ENCODE data around the gene TRABD2A.

Gene TRABD2A

DNA sequence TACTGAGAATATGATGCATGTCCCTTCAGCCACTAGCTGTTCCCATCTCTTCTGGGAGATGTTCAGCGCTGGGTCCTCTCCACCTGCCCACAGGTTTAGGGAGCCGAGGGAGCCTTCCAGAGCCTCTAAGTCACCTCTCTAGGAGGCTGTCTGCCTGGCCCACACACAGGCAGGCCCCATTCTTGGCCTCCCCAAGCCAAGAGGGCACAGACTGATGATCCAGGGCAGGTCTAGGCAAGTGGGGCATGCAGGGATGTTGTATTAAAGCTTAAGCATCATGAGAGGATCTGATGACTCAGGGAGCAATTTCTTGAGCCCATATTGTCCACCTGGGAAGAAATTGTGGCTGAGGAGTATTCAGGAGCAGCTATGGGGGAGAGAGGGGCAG is 44.4 kb upstream of the TRABD2A start:
- H4K8ac ChIP-seq (ENCODE audit: low read length): no peak overlapping the region
- no peak overlapping the region for H2BK120ac ChIP-seq (ENCODE audit: low read depth, low read length)
- no peak for DNase-seq
- H3K4me1 ChIP-seq (ENCODE audit: control insufficient read depth, insufficient read depth, low read depth, low read length): peaks cover 11% of the 10 kb centered on the region
- no peak overlapping the region for H2AK5ac ChIP-seq (ENCODE audit: low read length, severe bottlenecking)
- H2BK5ac ChIP-seq (ENCODE audit: low read depth, low read length, poor library complexity, severe bottlenecking): no peak overlapping the region
- H3K27me3 ChIP-seq (ENCODE audit: control insufficient read depth in 1 of 2, insufficient read depth in 1 of 2, low read length in 2 of 2): no peaks in the 10 kb centered on the region
- H3K4me2 ChIP-seq (ENCODE audit: low read length, poor library complexity, severe bottlenecking): no peak overlapping the region
- no peak overlapping the region for H4K91ac ChIP-seq (ENCODE audit: low read length)
- H3K36me3 ChIP-seq (ENCODE audit: control insufficient read depth in 1 of 2, insufficient read depth in 2 of 2, low read depth in 1 of 2, low read length in 2 of 2): no peaks in the 10 kb centered on the region
- no peaks in the 10 kb centered on the region for H3K79me1 ChIP-seq (replicated peaks; ENCODE audit: low read length, poor library complexity, severe bottlenecking)
- H2BK15ac ChIP-seq (ENCODE audit: low read depth, poor library complexity, severe bottlenecking): no peak overlapping the region
- H3K4me3 ChIP-seq (ENCODE audit: insufficient read depth in 1 of 2, low read depth in 1 of 2, low read length in 2 of 2): peak overlapping the region in 1 of 2 experiments; percentile 84
- WGBS: 95% methylated on average over 2 of the region's 2 CpGs
- H3K27ac ChIP-seq (ENCODE audit: low read length, poor library complexity, severe bottlenecking): no peak overlapping the region
- peak overlapping the region in 1 of 2 experiments; percentile 8 for H3K14ac ChIP-seq (ENCODE audit: low read length in 2 of 2)
- peak overlapping the region; percentile 18 for H2AFZ ChIP-seq (ENCODE audit: low read depth, low read length)
- no peaks in the 10 kb centered on the region for H3K9me3 ChIP-seq (ENCODE audit: control insufficient read depth, low read length)
- H2BK12ac ChIP-seq (ENCODE audit: low read length in 2 of 2): peak overlapping the region in 1 of 2 experiments; percentile 96
- H3K4ac ChIP-seq (ENCODE audit: low read depth in 1 of 2, low read length in 2 of 2): peak overlapping the region in 1 of 2 experiments; percentile 67
- no peak overlapping the region for H3K23ac ChIP-seq (ENCODE audit: low read length in 2 of 2)
- peak overlapping the region in 1 of 2 experiments; percentile 66 for H3K18ac ChIP-seq (ENCODE audit: low read depth in 1 of 2, low read length in 2 of 2)
- no peak overlapping the region for H3K9ac ChIP-seq (ENCODE audit: low read length)

DNA sequence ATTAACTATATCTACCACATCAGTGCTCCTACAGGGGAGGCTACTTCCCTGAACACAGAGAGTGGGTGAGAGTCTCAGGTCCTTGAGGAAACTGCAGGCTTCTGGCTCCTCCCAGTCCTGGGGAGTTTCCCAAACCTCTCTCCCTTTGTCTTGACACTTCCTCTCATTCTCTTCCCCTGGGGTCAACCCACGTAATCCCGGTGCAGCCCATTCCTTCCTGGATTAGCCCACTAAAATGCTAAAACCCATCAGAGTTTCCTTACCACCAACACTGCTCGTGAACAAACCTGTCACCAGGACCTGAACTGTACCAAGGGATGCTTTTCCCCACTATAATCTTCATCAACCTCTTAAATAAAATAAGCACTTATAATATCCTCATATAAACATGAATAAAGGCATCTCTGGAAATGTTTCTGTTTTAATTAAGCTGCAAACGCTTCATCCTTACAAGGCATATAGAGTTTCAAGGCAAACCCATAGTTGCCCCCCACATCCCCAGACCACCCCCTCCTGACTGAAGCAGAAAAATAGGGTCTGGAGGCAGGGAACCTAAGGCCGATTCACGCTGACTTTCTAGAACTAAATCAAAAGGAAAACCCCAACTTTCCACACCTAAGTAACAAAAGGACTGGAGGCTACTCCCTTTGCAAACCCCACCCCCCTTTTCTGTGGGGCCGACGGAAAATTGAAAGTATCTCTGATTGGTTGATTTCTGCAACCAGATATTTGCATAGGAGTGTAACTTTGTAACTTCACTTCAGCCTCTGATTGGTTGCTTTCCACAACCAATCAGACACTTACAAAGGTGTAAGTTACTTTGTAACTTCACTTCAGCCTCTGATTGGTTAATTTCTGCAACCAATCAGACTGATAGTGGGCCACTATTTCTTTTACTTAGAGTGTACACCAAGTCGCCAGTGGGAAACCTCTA is 43.6 kb upstream of the TRABD2A start:
- H3K27me3 ChIP-seq (ENCODE audit: control insufficient read depth in 1 of 2, insufficient read depth in 1 of 2, low read length in 2 of 2): no peaks in the 10 kb centered on the region
- no peak overlapping the region for H4K91ac ChIP-seq (ENCODE audit: low read length)
- no peak overlapping the region for H2BK5ac ChIP-seq (ENCODE audit: low read depth, low read length, poor library complexity, severe bottlenecking)
- DNase-seq: no peak
- no peak overlapping the region for H2BK12ac ChIP-seq (ENCODE audit: low read length in 2 of 2)
- H3K18ac ChIP-seq (ENCODE audit: low read depth in 1 of 2, low read length in 2 of 2): no peak overlapping the region
- no peak overlapping the region for H3K14ac ChIP-seq (ENCODE audit: low read length in 2 of 2)
- H3K9ac ChIP-seq (ENCODE audit: low read length): peak overlapping the region; percentile 58
- H3K23ac ChIP-seq (ENCODE audit: low read length in 2 of 2): no peak overlapping the region
- peaks cover 12% of the 10 kb centered on the region for H3K4me1 ChIP-seq (ENCODE audit: control insufficient read depth, insufficient read depth, low read depth, low read length)
- 78% methylated on average over 8 of the region's 9 CpGs for WGBS
- H2AK5ac ChIP-seq (ENCODE audit: low read length, severe bottlenecking): peak overlapping the region; percentile 7
- no peak overlapping the region for H2BK120ac ChIP-seq (ENCODE audit: low read depth, low read length)
- H3K79me1 ChIP-seq (replicated peaks; ENCODE audit: low read length, poor library complexity, severe bottlenecking): no peaks in the 10 kb centered on the region
- H2BK15ac ChIP-seq (ENCODE audit: low read depth, poor library complexity, severe bottlenecking): no peak overlapping the region
- H2AFZ ChIP-seq (ENCODE audit: low read depth, low read length): no peak overlapping the region
- H4K8ac ChIP-seq (ENCODE audit: low read length): no peak overlapping the region
- H3K36me3 ChIP-seq (ENCODE audit: control insufficient read depth in 1 of 2, insufficient read depth in 2 of 2, low read depth in 1 of 2, low read length in 2 of 2): no peaks in the 10 kb centered on the region
- no peak overlapping the region for H3K4me2 ChIP-seq (ENCODE audit: low read length, poor library complexity, severe bottlenecking)
- H3K4me3 ChIP-seq (ENCODE audit: insufficient read depth in 1 of 2, low read depth in 1 of 2, low read length in 2 of 2): peak overlapping the region in 1 of 2 experiments; percentile 65
- H3K27ac ChIP-seq (ENCODE audit: low read length, poor library complexity, severe bottlenecking): no peak overlapping the region
- H3K9me3 ChIP-seq (ENCODE audit: control insufficient read depth, low read length): no peaks in the 10 kb centered on the region
- no peak overlapping the region for H3K4ac ChIP-seq (ENCODE audit: low read depth in 1 of 2, low read length in 2 of 2)

DNA sequence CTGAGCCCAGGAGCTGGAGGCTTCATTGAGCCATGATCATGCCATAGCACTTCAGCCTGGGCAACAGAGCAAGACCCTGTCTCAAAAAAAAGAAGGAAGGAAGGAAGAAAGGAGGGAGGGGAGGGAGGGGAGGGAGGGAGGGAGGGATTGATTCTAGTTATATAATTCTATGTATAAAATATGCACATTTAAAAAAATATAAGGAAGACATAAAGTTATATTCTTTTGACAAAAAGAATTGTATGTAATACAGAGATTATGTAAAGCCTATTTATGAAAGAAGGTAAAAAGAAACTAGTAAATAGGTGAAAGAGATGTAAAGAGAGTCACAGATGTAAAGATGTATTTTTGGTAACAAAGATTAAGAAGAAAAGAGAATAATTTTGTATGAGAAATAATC is 42.1 kb upstream of the TRABD2A start:
- no peak overlapping the region for H3K23ac ChIP-seq (ENCODE audit: low read length in 2 of 2)
- no peak overlapping the region for H3K27ac ChIP-seq (ENCODE audit: low read length, poor library complexity, severe bottlenecking)
- no peak overlapping the region for H2AFZ ChIP-seq (ENCODE audit: low read depth, low read length)
- no peak overlapping the region for H4K8ac ChIP-seq (ENCODE audit: low read length)
- H3K79me1 ChIP-seq (replicated peaks; ENCODE audit: low read length, poor library complexity, severe bottlenecking): no peaks in the 10 kb centered on the region
- no peaks in the 10 kb centered on the region for H3K9me3 ChIP-seq (ENCODE audit: control insufficient read depth, low read length)
- no peaks in the 10 kb centered on the region for H3K27me3 ChIP-seq (ENCODE audit: control insufficient read depth in 1 of 2, insufficient read depth in 1 of 2, low read length in 2 of 2)
- peaks cover 14% of the 10 kb centered on the region for H3K4me1 ChIP-seq (ENCODE audit: control insufficient read depth, insufficient read depth, low read depth, low read length)
- H3K18ac ChIP-seq (ENCODE audit: low read depth in 1 of 2, low read length in 2 of 2): no peak overlapping the region
- H3K4me2 ChIP-seq (ENCODE audit: low read length, poor library complexity, severe bottlenecking): no peak overlapping the region
- H4K91ac ChIP-seq (ENCODE audit: low read length): no peak overlapping the region
- no peak overlapping the region for H2BK12ac ChIP-seq (ENCODE audit: low read length in 2 of 2)
- H3K4me3 ChIP-seq (ENCODE audit: insufficient read depth in 1 of 2, low read depth in 1 of 2, low read length in 2 of 2): no peak overlapping the region
- no peak for DNase-seq
- H3K9ac ChIP-seq (ENCODE audit: low read length): no peak overlapping the region
- no peak overlapping the region for H3K4ac ChIP-seq (ENCODE audit: low read depth in 1 of 2, low read length in 2 of 2)
- no peak overlapping the region for H2BK120ac ChIP-seq (ENCODE audit: low read depth, low read length)
- no peak overlapping the region for H2AK5ac ChIP-seq (ENCODE audit: low read length, severe bottlenecking)
- no peaks in the 10 kb centered on the region for H3K36me3 ChIP-seq (ENCODE audit: control insufficient read depth in 1 of 2, insufficient read depth in 2 of 2, low read depth in 1 of 2, low read length in 2 of 2)
- H2BK15ac ChIP-seq (ENCODE audit: low read depth, poor library complexity, severe bottlenecking): no peak overlapping the region
- H2BK5ac ChIP-seq (ENCODE audit: low read depth, low read length, poor library complexity, severe bottlenecking): no peak overlapping the region
- H3K14ac ChIP-seq (ENCODE audit: low read length in 2 of 2): no peak overlapping the region

DNA sequence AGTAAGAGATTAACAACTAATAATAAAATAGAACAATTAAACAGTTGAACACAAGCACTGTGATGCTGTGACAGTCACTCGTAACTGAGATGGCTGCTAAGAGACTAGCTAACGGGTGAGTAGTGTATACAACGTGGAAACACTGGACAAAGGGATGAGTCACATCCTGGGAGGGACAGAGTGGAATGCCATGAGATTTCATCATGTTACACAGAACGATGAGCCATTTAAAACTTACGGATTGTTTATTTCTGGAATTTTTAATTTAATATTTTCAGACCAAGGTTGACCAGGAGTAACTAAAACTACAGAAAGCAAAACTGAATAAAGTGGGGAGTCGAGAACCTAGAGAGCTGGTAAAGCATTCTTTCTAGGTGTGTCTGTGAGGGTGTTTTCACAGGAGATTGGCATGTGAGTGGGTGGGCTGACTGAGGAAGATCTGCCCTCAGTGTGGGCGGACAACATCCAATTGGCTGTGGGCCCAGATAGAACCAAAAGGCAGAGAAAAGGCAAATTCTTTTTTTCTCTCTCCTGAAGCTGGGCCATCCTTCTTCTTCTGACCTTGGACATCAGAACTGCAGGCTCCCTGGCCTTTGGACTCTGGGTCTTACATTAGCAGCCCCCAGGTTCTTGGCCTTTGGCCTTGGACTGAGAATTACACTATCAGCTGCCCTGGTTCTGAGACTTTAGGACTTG is 39.1 kb upstream of the TRABD2A start:
- peak overlapping the region; percentile 46 for H2BK5ac ChIP-seq (ENCODE audit: low read depth, low read length, poor library complexity, severe bottlenecking)
- H2AFZ ChIP-seq (ENCODE audit: low read depth, low read length): no peak overlapping the region
- H3K4me3 ChIP-seq (ENCODE audit: insufficient read depth in 1 of 2, low read depth in 1 of 2, low read length in 2 of 2): peak overlapping the region in 1 of 2 experiments; percentile 59
- peak overlapping the region; percentile 14 for H2AK5ac ChIP-seq (ENCODE audit: low read length, severe bottlenecking)
- no peaks in the 10 kb centered on the region for H3K79me1 ChIP-seq (replicated peaks; ENCODE audit: low read length, poor library complexity, severe bottlenecking)
- peak overlapping the region; percentile 92 for H2BK15ac ChIP-seq (ENCODE audit: low read depth, poor library complexity, severe bottlenecking)
- H4K8ac ChIP-seq (ENCODE audit: low read length): peak overlapping the region; percentile 93
- no peak overlapping the region for H3K23ac ChIP-seq (ENCODE audit: low read length in 2 of 2)
- H3K4me2 ChIP-seq (ENCODE audit: low read length, poor library complexity, severe bottlenecking): peak overlapping the region; percentile 3
- no peaks in the 10 kb centered on the region for H3K27me3 ChIP-seq (ENCODE audit: control insufficient read depth in 1 of 2, insufficient read depth in 1 of 2, low read length in 2 of 2)
- H3K4ac ChIP-seq (ENCODE audit: low read depth in 1 of 2, low read length in 2 of 2): peak overlapping the region; percentile 40 to 46
- peak overlapping the region; percentile 15 to 89 for H2BK12ac ChIP-seq (ENCODE audit: low read length in 2 of 2)
- H3K14ac ChIP-seq (ENCODE audit: low read length in 2 of 2): no peak overlapping the region
- peak overlapping the region; percentile 65 to 75 for H3K18ac ChIP-seq (ENCODE audit: low read depth in 1 of 2, low read length in 2 of 2)
- no peaks in the 10 kb centered on the region for H3K9me3 ChIP-seq (ENCODE audit: control insufficient read depth, low read length)
- WGBS: 0% methylated on average over 5 of the region's 7 CpGs
- peak overlapping the region; percentile 84 for H3K27ac ChIP-seq (ENCODE audit: low read length, poor library complexity, severe bottlenecking)
- peak; percentile 97 for DNase-seq
- peak overlapping the region; percentile 96 for H2BK120ac ChIP-seq (ENCODE audit: low read depth, low read length)
- peaks cover 4% of the 10 kb centered on the region for H3K4me1 ChIP-seq (ENCODE audit: control insufficient read depth, insufficient read depth, low read depth, low read length)
- H3K36me3 ChIP-seq (ENCODE audit: control insufficient read depth in 1 of 2, insufficient read depth in 2 of 2, low read depth in 1 of 2, low read length in 2 of 2): no peaks in the 10 kb centered on the region
- peak overlapping the region; percentile 93 for H3K9ac ChIP-seq (ENCODE audit: low read length)
- H4K91ac ChIP-seq (ENCODE audit: low read length): no peak overlapping the region

All from mesenchymal stem cell (in vitro differentiated cells and primary cell).